Measurements from ENCODE around the gene CTRB2. TPM values are rescaled to one million over a fixed set of nuclear protein-coding genes. Genes with fewer than 3 reads are reported as not detected.

Gene CTRB2
- total and polyA plus RNA-seq, 2 of the 8 experiments (the other 6 are each of a cell fraction or from before 2014, with no cell fraction given), result not detected

GRCh38 chr16:75250089-75250808 is 43.3 kb upstream of the CTRB2 start (continued):
- TF ChIP-seq POLR2A (IDR thresholded peaks at IDR 0.05; ENCODE audit: control extremely low read depth in 1 of 2, low read depth in 2 of 2, low read length in 2 of 2), result peak in 1 of 2 experiments; percentile 34; a peak in 2 of 3 replicates
- no peak for TF ChIP-seq KDM1A (IDR thresholded peaks at IDR 0.05; ENCODE audit: borderline replicate concordance, low read length)
- no peak for TF ChIP-seq CREB1 (IDR thresholded peaks at IDR 0.05)
- TF ChIP-seq RAD21 (IDR thresholded peaks at IDR 0.05 in 1 of 2, conservative IDR thresholded peaks at IDR 0.05 in 1 of 2; ENCODE audit: low read depth in 2 of 2, low read length in 2 of 2), result peak; percentile 12 to 22; a peak in 2 of 4 replicates
- TF ChIP-seq POLR2AphosphoS5 (IDR thresholded peaks at IDR 0.05; ENCODE audit: low read depth, low read length), result 0 out of 2 replicates have a peak, but pooled peaks have one; percentile 37
